Body of pancreas (tissue), 4 donors: ENCODE data around the gene AQP12B. TPM values are rescaled to one million over a fixed set of nuclear protein-coding genes. Genes with fewer than 3 reads are reported as not detected.

Source experiments
- ATAC-seq: fragments of 150-250 bp; one replicate; pipeline ENCODE4 v1.9.1; 2016
- DNase-seq, 4 donors: peaks; one replicate each; pipeline ENCODE4 v3.0.0-alpha.2; 2019
- H3K27ac ChIP-seq, 4 donors: fragments of 200-600 bp; sonication (generic); 1 replicate in 3 of 4; 2 replicates in 1 of 4; pipeline versions ENCODE4 v1.5.1 to v1.6.1; 2016 to 2019; ENCODE audit warnings: mild to moderate bottlenecking in 1 of 4, mixed read lengths in 1 of 4, moderate library complexity in 1 of 4
- H3K27me3 ChIP-seq, 2 donors: fragments of 200-600 bp; sonication (generic); one replicate each; pipeline ENCODE4 v1.6.0; 2016; ENCODE audit warnings: mild to moderate bottlenecking in 1 of 2
- H3K36me3 ChIP-seq, 2 donors: fragments of 200-600 bp; sonication (generic); replicated peaks in 1 of 2; 2 replicates each; pipeline ENCODE4 v1.5.1; 2016; ENCODE audit warnings: low read depth in 2 of 2; ENCODE audit not compliant: insufficient read depth in 1 of 2
- H3K4me1 ChIP-seq: fragments of 200-600 bp; sonication (generic); one replicate; pipeline ENCODE4 v1.6.0; 2016
- H3K4me3 ChIP-seq, 2 donors: fragments of 200-600 bp; sonication (generic); 1 replicate in 1 of 2; 2 replicates in 1 of 2; pipeline ENCODE4 v1.5.1; 2016 to 2019
- H3K9me3 ChIP-seq, 3 donors: fragments of 200-600 bp; sonication (generic); 1 replicate in 2 of 3; 2 replicates in 1 of 3; pipeline ENCODE4 v1.5.1; 2016
- POLR2A ChIP-seq, 3 donors: fragments of 450-650 bp; IDR thresholded peaks; one replicate each; pipeline ENCODE4 v1.6.1; 2016; ENCODE audit warnings: antibody characterized with exemption in 3 of 3, mild to moderate bottlenecking in 2 of 3
- WGBS, 2 donors: methylation state at CpG; one replicate each; pipeline ENCODE4 v1.1.5; 2017; 5-methylcytosine and 5-hydroxymethylcytosine counted together
- intact Hi-C: fragments of 100-400 bp; cut with DNase I; formaldehyde crosslinking; loops from one replicate; pipeline ENCODE4 v1.15.1; 2023
- total RNA-seq, 2 donors: library from RNA; depleted of rRNA; stranded (reverse); fragments of >200 nt; gene quantifications; one replicate each; pipeline ENCODE4 v1.1.0, GENCODE V29; 2016
- TF ChIP-seq, protein P1 (sequence below), 7 experiments: fragments of 450-650 bp in 4 of 7; fragments of 200-600 bp in 3 of 7; sonication (generic) in 3 of 7; IDR thresholded peaks; one replicate each; pipeline ENCODE4 v1.5.1; 2016 to 2019; ENCODE audit warnings: antibody characterized with exemption in 7 of 7

Gene AQP12B
- total RNA-seq, 2 donors from 2014 or later, result 328 to 392 TPM

DNA sequence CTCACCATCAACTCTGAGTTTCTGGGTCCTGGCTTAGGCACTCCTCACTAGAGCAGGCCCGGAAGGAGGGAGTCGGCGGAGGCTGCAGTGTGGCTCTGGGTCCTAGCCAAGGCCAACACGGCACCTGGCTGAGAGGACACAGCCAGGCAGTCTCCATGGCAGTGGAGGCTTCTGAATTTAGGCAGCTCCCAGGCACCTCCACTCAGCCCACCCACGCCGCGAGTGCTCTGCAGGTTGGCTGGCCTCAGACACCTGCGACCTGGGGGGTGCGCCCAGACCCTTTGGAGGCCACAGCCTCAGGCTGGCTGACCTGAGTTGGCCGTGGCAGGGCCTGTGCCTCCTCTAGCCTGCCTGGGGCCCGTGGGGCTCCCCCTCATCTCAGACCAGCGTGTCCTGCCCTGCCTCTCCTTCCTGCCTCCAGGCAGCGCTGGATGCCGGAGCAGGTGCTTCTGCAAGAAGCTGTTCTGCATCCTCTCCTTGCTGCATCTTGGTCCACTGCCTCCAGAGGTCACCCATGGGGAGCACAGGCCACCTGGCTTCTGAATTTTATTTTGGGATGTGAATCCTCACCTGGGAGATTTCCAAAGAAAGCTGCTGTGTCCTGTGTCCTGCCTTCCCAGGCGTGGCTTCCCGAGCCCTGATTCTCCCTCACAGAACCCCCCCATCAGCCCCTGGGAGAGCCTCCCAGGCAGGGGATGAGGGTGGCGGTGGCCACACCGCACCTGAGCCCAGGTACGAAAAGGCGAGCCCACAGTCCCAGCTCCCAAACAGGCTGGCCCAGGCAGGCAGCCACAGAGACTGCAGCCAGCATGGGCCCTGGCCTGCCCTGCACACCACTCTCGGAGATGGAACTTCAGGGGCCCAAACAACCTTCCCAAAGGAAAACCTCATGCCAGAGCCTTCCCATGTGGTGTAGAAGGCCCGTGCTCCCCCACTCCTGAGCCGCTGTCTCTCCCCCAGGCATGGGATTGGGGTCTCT lies 32.4 kb upstream of the AQP12B start:
- H3K4me3 ChIP-seq, result no peak overlapping the region

DNA sequence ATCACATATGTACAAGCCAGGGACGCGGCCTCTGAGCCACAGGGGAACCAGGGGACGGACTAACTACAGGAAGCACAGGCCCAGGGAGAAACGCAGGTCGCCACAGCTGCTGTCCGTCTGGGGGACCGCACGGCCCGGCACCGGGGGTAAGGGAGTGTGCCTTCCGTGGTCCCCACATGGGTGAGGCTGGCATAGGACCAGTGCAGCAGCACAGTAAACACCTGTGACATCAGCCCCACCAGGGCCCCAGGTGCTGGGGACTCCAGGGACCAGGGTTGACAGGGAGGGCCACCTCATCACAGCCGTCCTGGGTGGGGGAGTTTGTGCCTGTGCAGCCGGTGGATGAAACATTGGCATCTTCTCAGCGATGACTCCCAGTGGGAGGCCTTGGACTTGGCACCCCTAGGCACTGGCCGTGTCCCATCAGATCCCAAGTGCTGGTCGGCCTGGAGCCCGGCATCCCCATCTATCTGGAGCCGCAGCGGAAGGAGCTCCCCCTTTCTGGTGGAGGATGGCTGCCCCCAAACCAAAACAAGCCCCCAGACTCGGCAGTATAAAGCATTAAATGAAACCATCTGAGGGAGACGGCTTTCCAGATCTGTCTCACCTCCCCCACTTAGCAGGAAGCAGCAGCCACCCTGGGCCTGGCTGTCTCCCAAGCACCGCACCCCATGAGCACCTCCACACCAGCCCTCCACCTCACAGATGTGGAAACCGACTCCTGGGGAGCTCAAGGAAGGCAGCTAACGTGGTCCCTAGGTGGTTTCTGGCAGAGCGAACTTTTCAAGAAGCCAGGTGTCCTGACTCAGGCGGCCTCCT lies 31.5 kb upstream of the AQP12B start:
- DNase-seq, result peak; percentile 7 to 49 (median 38)
- TF ChIP-seq, protein P1, sequence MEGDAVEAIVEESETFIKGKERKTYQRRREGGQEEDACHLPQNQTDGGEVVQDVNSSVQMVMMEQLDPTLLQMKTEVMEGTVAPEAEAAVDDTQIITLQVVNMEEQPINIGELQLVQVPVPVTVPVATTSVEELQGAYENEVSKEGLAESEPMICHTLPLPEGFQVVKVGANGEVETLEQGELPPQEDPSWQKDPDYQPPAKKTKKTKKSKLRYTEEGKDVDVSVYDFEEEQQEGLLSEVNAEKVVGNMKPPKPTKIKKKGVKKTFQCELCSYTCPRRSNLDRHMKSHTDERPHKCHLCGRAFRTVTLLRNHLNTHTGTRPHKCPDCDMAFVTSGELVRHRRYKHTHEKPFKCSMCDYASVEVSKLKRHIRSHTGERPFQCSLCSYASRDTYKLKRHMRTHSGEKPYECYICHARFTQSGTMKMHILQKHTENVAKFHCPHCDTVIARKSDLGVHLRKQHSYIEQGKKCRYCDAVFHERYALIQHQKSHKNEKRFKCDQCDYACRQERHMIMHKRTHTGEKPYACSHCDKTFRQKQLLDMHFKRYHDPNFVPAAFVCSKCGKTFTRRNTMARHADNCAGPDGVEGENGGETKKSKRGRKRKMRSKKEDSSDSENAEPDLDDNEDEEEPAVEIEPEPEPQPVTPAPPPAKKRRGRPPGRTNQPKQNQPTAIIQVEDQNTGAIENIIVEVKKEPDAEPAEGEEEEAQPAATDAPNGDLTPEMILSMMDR (IDR thresholded peaks at IDR 0.05), result no peak
- intact Hi-C loops, result no loop called here
- no peak overlapping the region for H3K27ac ChIP-seq
- no peak overlapping the region for H3K4me3 ChIP-seq
- ATAC-seq, result peak; percentile 43
- no peaks in the 10 kb centered on the region for H3K9me3 ChIP-seq
- 44% methylated on average over 12 to 26 of the region's 26 CpGs for WGBS, 2 donors
- no peaks in the 10 kb centered on the region for H3K36me3 ChIP-seq
- peaks cover 19% of the 10 kb centered on the region for H3K4me1 ChIP-seq
- H3K27me3 ChIP-seq, result no peaks in the 10 kb centered on the region

More for the DNA sequence above, 32.4 kb upstream of the AQP12B start:
- ATAC-seq (peak; percentile 41), DNase-seq (peak; percentile 26 to 65 (median 54))
- Histone ChIP-seq H3K27ac (no peak overlapping the region), H3K27me3 (no peaks in the 10 kb centered on the region), H3K9me3 (no peaks in the 10 kb centered on the region), H3K4me1 (peaks cover 19% of the 10 kb centered on the region), H3K36me3 (no peaks in the 10 kb centered on the region)
- intact Hi-C loops, result no loop called here
- TF ChIP-seq, protein P1 (IDR thresholded peaks at IDR 0.05), result peak in 1 of 7 experiments; percentile 0
- TF ChIP-seq POLR2A (IDR thresholded peaks at IDR 0.05), result no peak
- 63 to 91% methylated on average over 4 to 22 of the region's 23 CpGs for WGBS, 2 donors

DNA sequence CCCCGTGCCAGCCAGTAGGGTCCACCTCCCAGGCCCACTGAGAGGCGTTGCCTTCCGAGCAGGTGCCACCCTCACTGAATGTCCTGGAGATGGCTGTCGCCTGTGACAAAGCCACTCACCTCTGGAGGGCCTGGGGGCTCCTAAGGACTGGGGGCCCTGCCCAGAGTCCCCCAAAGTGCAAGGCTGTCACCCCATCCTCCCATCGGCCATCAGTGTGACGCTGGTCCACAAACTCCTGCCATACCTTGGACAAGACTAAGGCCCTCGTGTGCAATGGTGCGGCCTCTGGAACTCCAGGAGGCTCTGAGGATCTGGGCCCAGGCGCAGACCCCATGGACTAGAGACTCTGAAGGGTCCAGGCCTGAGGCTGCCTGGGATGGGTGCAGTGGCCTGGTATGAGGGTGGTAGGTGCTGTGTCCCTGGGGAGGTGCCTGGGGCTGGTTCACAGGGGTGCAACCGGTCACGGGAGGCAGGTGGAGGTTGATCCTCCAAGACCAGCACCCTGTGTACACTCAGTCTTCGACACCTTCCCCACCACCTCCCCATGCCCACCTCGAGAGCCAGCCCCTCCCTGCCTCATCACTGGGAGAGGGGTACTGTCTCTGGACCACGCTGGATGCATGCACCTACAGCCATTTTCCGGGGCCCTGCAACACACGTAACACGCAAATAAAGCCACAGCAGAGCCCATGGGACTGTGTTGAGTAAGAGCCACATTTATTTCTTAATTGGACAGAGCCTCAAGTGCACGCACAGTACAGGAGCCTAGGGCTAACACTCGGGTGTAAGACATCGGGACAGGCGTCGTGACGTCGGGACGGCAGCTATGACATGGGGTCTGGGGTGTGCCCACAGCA lies 30.6 kb upstream of the AQP12B start:
- Histone ChIP-seq H3K4me3 (no peak overlapping the region), H3K27me3 (no peaks in the 10 kb centered on the region), H3K36me3 (no peaks in the 10 kb centered on the region), H3K4me1 (peaks cover 19% of the 10 kb centered on the region), H3K9me3 (no peaks in the 10 kb centered on the region), H3K27ac (no peak overlapping the region)
- no peak for TF ChIP-seq POLR2A (IDR thresholded peaks at IDR 0.05)
- TF ChIP-seq, protein P1 (IDR thresholded peaks at IDR 0.05), result no peak
- DNase-seq (no peak), ATAC-seq (peak; percentile 10)
- 51 to 69% methylated on average over 17 to 25 of the region's 25 CpGs for WGBS, 2 donors
- intact Hi-C loops, result no loop called here

DNA sequence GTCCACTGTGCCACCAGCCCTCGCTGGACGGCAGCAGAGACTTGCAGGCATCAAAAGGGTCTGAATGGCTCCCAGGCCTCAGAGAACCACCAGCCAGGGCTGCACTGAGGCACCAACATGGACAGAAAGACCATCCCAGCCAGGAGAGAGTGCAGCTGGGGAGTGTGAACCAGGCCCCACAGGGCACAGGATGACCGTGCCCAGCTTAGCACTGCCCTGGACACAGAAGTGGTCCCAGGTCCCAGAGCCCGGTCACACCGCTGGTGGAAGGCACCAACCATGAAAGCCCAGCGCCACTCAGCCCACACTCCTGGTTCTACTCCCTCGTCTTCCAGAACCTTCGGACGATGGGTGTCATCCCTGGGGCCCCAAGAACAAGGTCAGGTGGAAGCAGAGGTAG lies 29.4 kb upstream of the AQP12B start:
- Histone ChIP-seq H3K27me3 (no peaks in the 10 kb centered on the region), H3K4me3 (no peak overlapping the region), H3K9me3 (no peaks in the 10 kb centered on the region), H3K4me1 (peaks cover 19% of the 10 kb centered on the region), H3K27ac (no peak overlapping the region), H3K36me3 (no peaks in the 10 kb centered on the region)
- TF ChIP-seq POLR2A (IDR thresholded peaks at IDR 0.05), result no peak
- TF ChIP-seq, protein P1 (IDR thresholded peaks at IDR 0.05), result no peak
- intact Hi-C loops, result no loop called here
- 56 to 83% methylated on average over 4 to 9 of the region's 9 CpGs for WGBS, 2 donors
- no peak for ATAC-seq
- no peak for DNase-seq
